Vagina (tissue), 2 donors: ENCODE data around the gene PSME3IP1. TPM values are rescaled to one million over a fixed set of nuclear protein-coding genes. Genes with fewer than 3 reads are reported as not detected.
A peak's percentile ranks its signal among the peaks of the same experiment; 100 is the strongest.

ENCODE experiments used
- DNase-seq, 2 donors: peaks; one replicate each; pipeline ENCODE4 v3.0.0-alpha.2; 2017; ENCODE audit errors: extremely low spot score in 2 of 2
- H3K27ac ChIP-seq: fragments of 200-600 bp; sonication (generic); one replicate; pipeline ENCODE4 v1.5.1; 2019
- H3K27me3 ChIP-seq: fragments of 200-600 bp; sonication (generic); one replicate; pipeline ENCODE4 v1.5.1; 2019
- H3K36me3 ChIP-seq, 2 donors: fragments of 200-600 bp; sonication (generic); one replicate each; pipeline ENCODE4 v1.5.1; 2017 to 2019
- H3K4me1 ChIP-seq: fragments of 200-600 bp; sonication (generic); one replicate; pipeline ENCODE4 v1.5.1; 2019
- H3K4me3 ChIP-seq, 2 donors: fragments of 200-600 bp; sonication (generic); 1 replicate in 1 of 2; 2 replicates in 1 of 2; pipeline ENCODE4 v1.5.1; 2016 to 2019
- H3K9me3 ChIP-seq: fragments of 200-600 bp; sonication (generic); one replicate; pipeline ENCODE4 v1.5.1; 2019
- CTCF ChIP-seq, 3 experiments: fragments of 450-650 bp in 2 of 3; fragments of 200-600 bp in 1 of 3; sonication (generic) in 1 of 3; IDR thresholded peaks; one replicate each; pipeline ENCODE4 v1.5.1; 2017 to 2019; ENCODE audit warnings: antibody characterized with exemption in 3 of 3, mild to moderate bottlenecking in 2 of 3, moderate library complexity in 2 of 3
- POLR2A ChIP-seq, 2 donors: fragments of 450-650 bp; IDR thresholded peaks; one replicate each; pipeline ENCODE4 v1.6.1; 2017; ENCODE audit warnings: antibody characterized with exemption in 2 of 2, mild to moderate bottlenecking in 2 of 2, moderate library complexity in 2 of 2
- POLR2AphosphoS5 ChIP-seq, 2 donors: sonication (generic); formaldehyde crosslinking; IDR thresholded peaks; one replicate each; pipeline ENCODE4 v1.9.0; 2017; ENCODE audit warnings: antibody characterized with exemption in 2 of 2, mild to moderate bottlenecking in 2 of 2, low read depth in 1 of 2; ENCODE audit not compliant: insufficient read depth in 1 of 2
- intact Hi-C: fragments of 100-400 bp; cut with DNase I; formaldehyde crosslinking; loops from one replicate; pipeline ENCODE4 v1.15.1; 2023
- total RNA-seq: library from RNA; depleted of rRNA; stranded (reverse); fragments of >200 nt; gene quantifications from one replicate; pipeline ENCODE4 v1.2.3, GENCODE V29; 2016

The PSME3IP1 gene
- total RNA-seq, 1 donor from 2014 or later = 70.5 TPM

GRCh38 chr16:57123216-57123973 lies 62.4 kb downstream of the PSME3IP1 start:
- intact Hi-C loops = no loop called here
- Histone ChIP-seq H3K27me3 (no peaks in the 10 kb centered on the region), H3K9me3 (no peaks in the 10 kb centered on the region), H3K36me3 (peaks cover 0 to 26% of the 10 kb centered on the region in 2 donors), H3K4me1 (no peaks in the 10 kb centered on the region), H3K27ac (no peak overlapping the region), H3K4me3 (no peak overlapping the region)
- DNase-seq = no peak
- TF ChIP-seq POLR2A (IDR thresholded peaks at IDR 0.05) (no peak), POLR2AphosphoS5 (IDR thresholded peaks at IDR 0.05; ENCODE audit: insufficient read depth in 1 of 2, low read depth in 1 of 2) (no peak), CTCF (IDR thresholded peaks at IDR 0.05) (no peak)

GRCh38 chr16:57118461-57119084 lies 67.3 kb downstream of the PSME3IP1 start:
- Histone ChIP-seq H3K9me3 (no peaks in the 10 kb centered on the region), H3K4me1 (peaks cover 9% of the 10 kb centered on the region), H3K27me3 (no peaks in the 10 kb centered on the region), H3K4me3 (no peak overlapping the region), H3K27ac (no peak overlapping the region), H3K36me3 (peaks cover 0 to 39% of the 10 kb centered on the region in 2 donors)
- intact Hi-C loops = no loop called here
- TF ChIP-seq CTCF (IDR thresholded peaks at IDR 0.05) (no peak), POLR2AphosphoS5 (IDR thresholded peaks at IDR 0.05; ENCODE audit: insufficient read depth in 1 of 2, low read depth in 1 of 2) (no peak), POLR2A (IDR thresholded peaks at IDR 0.05) (no peak)
- no peak for DNase-seq

GRCh38 chr16:57115514-57116182 lies 70.2 kb downstream of the PSME3IP1 start:
- TF ChIP-seq POLR2A (IDR thresholded peaks at IDR 0.05) (no peak), POLR2AphosphoS5 (IDR thresholded peaks at IDR 0.05; ENCODE audit: insufficient read depth in 1 of 2, low read depth in 1 of 2) (no peak), CTCF (IDR thresholded peaks at IDR 0.05) (no peak)
- Histone ChIP-seq H3K27me3 (no peaks in the 10 kb centered on the region), H3K9me3 (no peaks in the 10 kb centered on the region), H3K27ac (peak overlapping the region; percentile 2), H3K4me1 (peaks cover 20% of the 10 kb centered on the region), H3K36me3 (peaks cover 0 to 30% of the 10 kb centered on the region in 2 donors), H3K4me3 (no peak overlapping the region)
- intact Hi-C loops = no loop called here
- DNase-seq = no peak

- DNase-seq = no peak
- H3K4me1 ChIP-seq = peaks cover 20% of the 10 kb centered on the region
- no peak overlapping the region for H3K4me3 ChIP-seq
- intact Hi-C loops = no loop called here
- peak overlapping the region; percentile 2 for H3K27ac ChIP-seq
- TF ChIP-seq POLR2AphosphoS5 (IDR thresholded peaks at IDR 0.05; ENCODE audit: insufficient read depth in 1 of 2, low read depth in 1 of 2) (no peak), POLR2A (IDR thresholded peaks at IDR 0.05) (no peak), CTCF (IDR thresholded peaks at IDR 0.05) (no peak)
- no peaks in the 10 kb centered on the region for H3K9me3 ChIP-seq
- H3K27me3 ChIP-seq = no peaks in the 10 kb centered on the region
- peaks cover 0 to 30% of the 10 kb centered on the region in 2 donors for H3K36me3 ChIP-seq
Measured at GRCh38 chr16:57115168-57115513, 70.7 kb downstream of the PSME3IP1 start.
